CD4-positive, alpha-beta T cell treated with Interleukin-6 at 100 ng/mL for 8 hours (primary cell): ENCODE measurements around the gene FNBP1.
"Not testable (repeated sequence)": the region's sequence is repeated elsewhere in the genome, so short reads cannot be mapped to it uniquely, and the experiment has no call there.

Experiments
- DNase-seq: peaks from one replicate; pipeline ENCODE4 v3.0.0-alpha.2; 2020; ENCODE audit warnings: mixed read lengths, low spot score

Gene FNBP1

GRCh38 chr9:130021842-130022241, 21.1 kb downstream of the FNBP1 start:
- not testable (repeated sequence) for DNase-seq

- DNase-seq: no peak
Measured at GRCh38 chr9:130021123-130021522, 21.9 kb downstream of the FNBP1 start.

- no peak for DNase-seq
Measured at GRCh38 chr9:130020618-130021017, 22.4 kb downstream of the FNBP1 start.

DNA sequence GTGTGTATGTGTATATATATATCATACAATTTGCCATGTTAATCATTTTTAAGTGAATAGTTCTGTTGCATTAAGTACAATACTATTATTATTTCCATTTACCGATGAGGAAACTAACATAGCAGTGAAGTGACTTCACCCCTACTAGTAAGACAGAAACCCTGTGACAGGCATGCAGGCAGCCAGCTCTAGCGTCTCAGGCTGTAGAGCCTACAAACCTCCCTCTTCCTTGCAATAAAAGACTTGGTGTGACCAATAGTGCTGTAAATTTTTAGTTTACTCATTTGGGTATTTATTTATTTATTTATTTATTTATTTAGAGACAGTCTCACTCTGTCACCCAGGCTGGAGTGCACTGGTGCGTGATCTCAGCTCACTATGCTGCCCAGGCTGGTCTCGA, 24.7 kb downstream of the FNBP1 start:
- no peak for DNase-seq

GRCh38 chr9:130017510-130017909, 25.5 kb downstream of the FNBP1 start:
- not testable (repeated sequence) for DNase-seq

DNA sequence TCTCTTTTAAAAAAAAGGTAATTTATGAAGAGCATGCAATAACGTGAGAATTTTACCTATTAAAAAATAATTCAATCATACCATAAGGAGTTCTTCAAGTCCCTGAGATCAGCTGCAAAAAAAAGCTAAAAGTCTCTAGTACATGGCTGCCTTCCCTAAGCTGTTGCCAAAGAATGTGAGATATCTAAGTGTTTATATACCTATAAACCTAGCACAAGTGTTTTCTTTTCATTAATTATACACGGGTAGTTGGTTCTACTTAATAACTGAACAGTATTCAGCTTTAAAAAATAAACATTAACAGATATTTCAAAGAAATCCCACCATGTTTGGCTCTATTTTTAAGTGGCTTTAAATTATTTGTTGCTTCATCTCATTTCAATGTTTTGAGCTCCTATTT, 25.9 kb downstream of the FNBP1 start:
- no peak for DNase-seq

DNA sequence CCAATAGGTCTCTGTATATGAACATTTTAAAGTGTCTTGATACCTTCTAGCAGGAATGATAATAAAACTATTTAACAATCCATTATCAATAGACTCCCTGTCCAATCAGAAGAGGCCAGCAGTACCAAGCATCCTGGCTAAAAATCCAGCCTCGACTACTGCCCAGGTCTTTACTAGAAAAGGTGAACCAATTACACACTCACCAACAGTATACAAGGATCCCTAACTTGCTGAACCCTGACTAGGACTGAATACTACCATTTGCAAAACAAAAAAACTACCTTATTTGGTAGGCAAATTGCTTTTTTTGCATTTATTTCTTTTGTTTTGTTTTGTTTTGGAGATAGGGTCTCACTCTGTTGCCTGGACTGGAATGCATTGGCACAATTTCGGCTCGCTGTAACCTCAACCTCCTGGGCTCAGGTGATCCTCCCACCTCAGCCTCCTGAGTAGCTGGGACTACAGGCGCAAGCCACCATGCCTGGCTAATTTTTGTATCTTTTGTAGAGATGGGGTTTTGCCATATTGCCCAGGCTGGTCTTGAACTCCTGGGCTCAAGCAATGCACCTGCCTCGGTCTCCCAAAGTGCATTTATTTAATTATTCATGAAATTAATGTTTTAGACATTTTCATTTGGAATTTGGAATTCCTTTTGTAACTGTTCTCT, 27.5 kb downstream of the FNBP1 start:
- DNase-seq: no peak

- no peak for DNase-seq
Measured at GRCh38 chr9:130013326-130013725, 29.7 kb downstream of the FNBP1 start.

GRCh38 chr9:130010151-130010988, 32.6 kb downstream of the FNBP1 start:
- peak; percentile 48 for DNase-seq

DNA sequence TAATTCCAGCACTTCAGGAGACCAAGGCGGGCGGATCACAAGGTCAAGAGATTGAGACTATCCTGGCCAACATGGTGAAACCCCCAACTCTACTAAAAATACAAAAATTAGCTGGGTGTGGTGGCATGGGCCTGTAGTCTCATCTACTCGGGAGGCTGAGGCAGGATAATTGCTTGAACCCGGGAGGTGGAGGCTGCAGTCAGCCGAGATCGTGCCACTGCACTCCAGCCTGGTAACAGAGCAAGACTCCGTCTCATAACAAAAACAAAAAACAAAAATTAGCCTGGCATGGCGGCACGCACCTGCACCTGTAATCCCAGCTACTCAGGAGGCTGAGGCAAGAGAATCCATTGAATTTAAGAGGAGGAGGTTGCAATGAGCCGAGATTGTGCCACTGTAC, 33.4 kb downstream of the FNBP1 start:
- not testable (repeated sequence) for DNase-seq

DNA sequence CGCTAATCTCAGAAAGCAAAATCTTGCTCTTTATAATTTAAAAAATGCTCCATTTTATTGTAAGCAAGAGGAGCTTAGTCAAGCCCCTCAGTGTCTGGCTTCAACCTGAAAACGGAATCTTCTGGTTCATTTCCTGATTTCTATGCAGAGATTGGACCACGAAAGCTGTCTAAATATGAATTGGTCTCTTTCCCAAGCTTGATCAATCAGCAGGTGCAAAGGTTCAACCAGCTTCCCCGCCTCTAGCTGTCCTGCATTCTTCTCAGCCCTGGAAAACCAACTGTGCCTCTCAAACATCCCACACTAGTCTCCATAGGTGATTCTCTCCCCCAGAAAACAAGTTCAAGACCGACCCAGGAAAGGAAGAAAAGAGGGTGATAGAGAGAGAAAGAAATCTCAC, 34.5 kb downstream of the FNBP1 start:
- no peak for DNase-seq

DNA sequence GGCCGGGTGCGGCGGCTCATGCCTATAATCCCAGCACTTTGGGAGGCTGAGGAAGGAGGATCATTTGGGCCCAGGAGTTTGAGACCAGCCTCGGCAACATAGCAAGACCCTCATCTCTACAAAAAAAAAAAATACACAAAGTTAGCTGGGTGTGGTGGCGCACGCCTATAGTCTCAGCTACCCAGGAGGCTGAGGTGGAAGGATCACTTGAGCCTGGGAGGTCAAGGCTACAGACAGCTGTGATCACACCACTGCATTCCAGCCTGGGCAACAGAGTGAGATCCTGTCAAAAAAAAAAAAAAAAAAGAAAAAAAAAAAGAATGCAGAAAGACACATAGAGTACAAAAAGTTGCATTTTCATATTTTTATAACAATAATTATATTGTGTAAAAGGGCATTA, 36.0 kb downstream of the FNBP1 start:
- not testable (repeated sequence) for DNase-seq

DNA sequence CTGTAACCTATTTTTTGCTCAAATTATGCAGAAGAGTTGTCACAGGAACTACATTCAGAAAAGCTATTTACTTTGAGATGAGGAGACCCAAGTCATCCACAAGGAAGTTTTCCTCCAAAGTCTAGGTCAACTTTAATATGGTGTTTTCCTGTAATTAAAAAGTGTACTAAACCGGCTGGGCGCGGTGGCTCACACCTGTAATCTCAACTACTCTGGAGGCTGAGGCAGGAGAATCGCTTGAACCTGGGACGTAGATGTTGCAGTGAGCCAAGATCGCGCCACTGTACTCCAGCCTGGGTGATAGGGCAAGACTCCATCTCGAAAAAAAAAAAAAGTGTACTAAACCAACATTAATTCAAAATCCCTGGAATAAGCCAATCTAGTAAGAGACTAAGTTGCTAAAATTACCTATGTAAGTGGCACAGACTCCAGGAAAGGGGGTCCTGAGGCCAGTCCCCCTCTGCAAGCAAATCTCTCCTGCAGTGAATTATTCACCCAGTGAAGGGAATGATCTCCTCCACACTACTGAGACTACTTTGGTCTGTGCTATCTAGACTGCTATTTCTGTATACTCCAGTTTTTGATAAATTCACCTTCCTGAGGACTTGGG, 38.9 kb downstream of the FNBP1 start:
- no peak for DNase-seq

GRCh38 chr9:130002320-130002719, 40.7 kb downstream of the FNBP1 start:
- no peak for DNase-seq

- DNase-seq: no peak
Measured at GRCh38 chr9:130001190-130001589, 41.8 kb downstream of the FNBP1 start.

DNA sequence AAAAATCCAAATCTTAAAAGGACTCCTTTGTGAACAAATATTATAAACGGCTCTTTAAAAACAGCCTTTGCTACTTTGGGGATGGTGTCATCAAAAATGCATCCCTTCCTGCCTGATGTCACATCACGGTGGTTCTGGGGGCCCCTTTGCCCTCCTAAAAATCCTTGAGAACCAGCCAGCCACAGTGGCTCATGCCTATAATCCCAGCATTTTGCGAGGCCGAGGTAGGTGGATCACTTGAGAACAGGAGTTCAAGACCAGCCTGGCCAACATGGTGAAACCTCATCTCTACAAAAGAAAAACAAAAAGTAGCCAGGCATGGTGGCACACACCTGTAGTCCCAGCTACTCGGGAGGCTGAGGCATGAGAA, 43.9 kb downstream of the FNBP1 start:
- no peak for DNase-seq

DNA sequence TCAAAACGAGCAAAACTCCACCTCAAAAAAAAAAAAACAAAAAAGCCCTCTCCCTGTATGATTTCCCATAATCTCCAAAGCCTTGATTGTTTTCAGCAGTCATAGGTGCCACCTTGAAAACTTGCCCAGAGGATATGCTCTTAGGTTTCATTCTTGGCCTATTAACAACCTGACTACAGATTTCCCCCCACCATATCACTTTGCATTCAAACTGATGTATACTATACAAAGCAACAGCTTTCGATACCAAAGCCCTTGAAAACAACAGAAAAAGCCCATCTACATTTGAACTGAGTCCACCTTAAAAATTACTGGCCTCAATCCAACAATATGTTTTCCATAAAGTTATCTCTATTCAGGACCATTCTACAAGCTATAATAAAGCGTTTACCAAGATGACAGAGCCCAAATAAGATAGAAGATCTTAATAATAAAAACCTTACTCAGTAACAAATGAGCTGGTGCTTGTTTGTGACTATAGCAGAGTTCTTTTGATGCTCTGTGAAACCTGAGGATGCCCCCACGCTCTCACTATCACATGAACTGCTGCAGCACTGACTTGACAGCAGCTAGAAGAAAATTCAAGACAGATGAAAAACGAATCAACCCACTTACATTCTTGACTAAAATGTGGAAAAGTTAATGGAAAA, 44.4 kb downstream of the FNBP1 start:
- DNase-seq: no peak

- not testable (repeated sequence) for DNase-seq
Measured at GRCh38 chr9:129997706-129998105, 45.3 kb downstream of the FNBP1 start.

DNA sequence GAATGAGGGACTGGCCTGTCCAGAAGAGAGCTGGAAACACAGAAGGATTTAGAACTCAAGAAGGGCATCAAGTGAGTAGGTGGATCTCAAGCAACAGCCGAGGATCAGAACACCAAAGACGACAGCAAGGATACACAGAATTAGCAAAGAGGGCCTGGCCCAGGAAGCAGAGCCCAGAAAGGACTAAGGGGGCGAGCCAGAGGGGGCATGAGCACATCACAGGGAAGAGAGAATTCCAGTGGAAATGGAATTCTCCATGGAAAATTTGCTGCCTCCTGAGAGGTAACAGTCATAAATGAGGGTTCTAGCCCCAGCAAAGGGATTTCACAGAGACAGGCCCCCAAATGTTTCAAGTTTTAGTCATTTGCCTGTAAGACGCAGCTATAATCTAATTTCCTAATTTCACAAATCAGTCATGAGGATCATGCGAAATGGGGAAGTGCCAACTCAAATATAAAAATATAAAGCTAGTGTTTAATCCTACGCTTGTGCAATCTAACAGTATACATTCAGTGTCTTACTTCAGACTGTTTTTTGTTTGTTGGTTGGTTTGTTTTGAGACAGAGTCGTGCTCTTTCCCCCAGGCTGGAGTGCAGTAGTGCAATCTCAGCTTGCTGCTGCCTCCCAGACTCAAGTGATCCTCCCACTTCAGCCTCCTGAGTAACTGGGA, 46.7 kb downstream of the FNBP1 start:
- no peak for DNase-seq

DNA sequence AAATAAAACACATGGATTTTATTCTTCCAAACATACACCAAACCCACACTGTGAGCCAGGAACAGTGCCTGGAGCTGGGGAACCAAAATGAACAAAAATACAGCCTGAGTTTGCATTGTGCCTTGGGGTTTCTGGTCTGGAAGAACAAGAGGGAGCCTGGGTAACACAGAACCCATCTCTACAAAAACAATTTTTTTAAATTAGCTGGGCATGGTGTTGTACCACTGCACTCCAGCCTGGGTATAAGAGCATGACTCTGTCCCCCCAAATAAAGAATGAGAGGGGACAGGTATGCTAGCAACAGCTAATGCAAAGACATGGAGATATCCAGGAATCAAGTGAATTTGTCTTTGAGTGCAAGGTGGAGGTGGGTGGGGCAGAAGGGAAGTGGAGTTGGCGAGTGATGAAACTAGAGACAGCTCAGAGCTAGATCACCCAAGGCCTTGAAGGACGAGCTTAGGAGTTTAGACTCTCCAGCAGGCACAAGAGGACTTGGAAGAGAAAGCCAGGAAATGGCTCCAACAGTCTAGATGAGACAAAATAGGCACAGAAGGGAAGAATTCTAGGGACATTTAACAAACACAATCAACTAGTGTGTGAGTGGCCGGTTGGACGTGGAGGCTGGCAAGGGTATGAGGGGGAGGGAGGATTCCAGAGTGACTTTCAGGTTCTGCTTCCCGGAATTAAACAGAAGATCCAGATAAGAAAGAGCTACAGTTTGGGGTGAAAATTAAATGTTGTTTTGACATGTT, 47.4 kb downstream of the FNBP1 start:
- DNase-seq: peak; percentile 17

DNA sequence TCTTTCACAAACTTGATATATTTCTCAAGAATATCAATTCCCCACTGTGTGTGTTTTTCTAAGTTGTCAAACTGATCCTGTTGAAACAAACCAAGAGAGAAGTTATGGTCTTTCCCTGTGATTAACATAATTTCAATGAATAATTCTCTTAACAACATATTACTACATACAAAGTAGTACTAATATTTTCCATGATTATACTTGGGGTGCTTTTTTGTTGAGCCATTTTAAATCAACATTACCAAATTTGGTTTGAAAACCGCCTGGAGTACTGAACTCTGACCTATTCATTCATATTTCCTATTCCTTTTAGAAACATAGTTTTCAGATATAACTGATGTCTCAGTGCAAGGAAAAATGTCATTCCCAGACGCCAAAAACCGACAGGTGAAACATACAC, 48.1 kb downstream of the FNBP1 start:
- DNase-seq: no peak
